Activated naive CD8-positive, alpha-beta T cell treated with anti-CD3 and anti-CD28 coated beads, Interleukin-2, amount 50 U/mL, for 24 hours (primary cell): ENCODE results near the gene CCDC77.
A peak's percentile ranks its signal among the peaks of the same experiment; 100 is the strongest.
"Not testable (repeated sequence)": the region's sequence is repeated elsewhere in the genome, so short reads cannot be mapped to it uniquely, and the experiment has no call there.

Source experiments
- ATAC-seq: fragments of 150-1000 bp; cut with Tn5 transposase; one replicate; pipeline ENCODE4 v1.10.0; 2021
- DNase-seq: peaks from one replicate; pipeline ENCODE4 v3.0.0; 2021
- H3K27ac Mint-ChIP-seq: one replicate; pipeline ENCODE4 v1.8.0; 2021; ENCODE audit warnings: mild to moderate bottlenecking, mixed read lengths
- H3K27me3 Mint-ChIP-seq: one replicate; pipeline ENCODE4 v1.8.0; 2021; ENCODE audit warnings: mixed read lengths
- H3K36me3 Mint-ChIP-seq: one replicate; pipeline ENCODE4 v1.8.0; 2021; ENCODE audit warnings: low read depth, mixed read lengths
- H3K4me1 Mint-ChIP-seq: one replicate; pipeline ENCODE4 v1.8.0; 2021; ENCODE audit warnings: mixed read lengths
- H3K4me3 Mint-ChIP-seq: one replicate; pipeline ENCODE4 v1.8.0; 2021; ENCODE audit warnings: mild to moderate bottlenecking, moderate library complexity, mixed read lengths
- H3K9me3 Mint-ChIP-seq: one replicate; pipeline ENCODE4 v1.8.0; 2021; ENCODE audit warnings: mixed read lengths

The CCDC77 gene

DNA sequence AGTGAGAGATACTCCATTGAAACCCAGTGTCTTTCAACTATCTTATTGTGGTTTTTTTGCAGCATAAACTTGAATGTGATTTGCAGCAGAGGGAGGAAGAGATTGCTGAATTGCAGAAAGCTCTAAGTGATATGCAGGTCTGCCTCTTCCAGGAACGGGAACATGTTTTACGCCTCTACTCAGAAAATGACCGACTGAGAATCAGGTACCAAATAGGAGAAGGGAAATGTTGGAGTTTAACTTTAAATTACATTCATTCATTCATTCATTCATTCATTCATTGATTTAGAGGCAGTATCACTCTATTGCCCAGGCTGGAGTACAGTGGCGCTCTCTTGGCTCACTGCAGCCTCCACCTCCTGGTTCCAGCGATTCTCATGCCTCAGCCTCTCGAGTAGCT, 17.0 kb downstream of the CCDC77 start:
- no peak for DNase-seq
- ATAC-seq = no peak
- Mint-ChIP-seq H3K9me3 (no peaks in the 10 kb centered on the region), H3K27me3 (no peaks in the 10 kb centered on the region), H3K4me1 (no peaks in the 10 kb centered on the region), H3K36me3 (peaks cover 36% of the 10 kb centered on the region), H3K27ac (no peak overlapping the region), H3K4me3 (no peak overlapping the region)

DNA sequence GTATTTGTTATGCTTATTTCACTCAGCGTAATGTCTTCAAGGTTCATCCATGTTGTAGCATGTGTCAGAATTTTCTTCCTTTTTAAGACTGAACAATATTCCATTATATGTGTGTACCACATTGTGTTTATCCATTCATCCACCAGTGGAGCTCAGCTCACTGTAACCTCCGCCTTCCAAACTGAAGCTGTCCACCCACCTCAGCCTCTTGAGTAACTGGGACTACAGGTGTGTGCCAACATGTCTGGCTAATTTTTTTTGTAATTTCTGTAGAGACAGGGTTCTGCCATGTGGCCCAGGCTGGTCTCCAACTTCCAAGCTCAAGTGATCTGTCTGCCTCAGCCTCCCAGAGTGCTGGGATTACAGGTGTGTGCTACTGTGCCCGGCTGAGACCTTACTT, 21.1 kb downstream of the CCDC77 start:
- H3K27ac Mint-ChIP-seq = no peak overlapping the region
- ATAC-seq = no peak
- no peak for DNase-seq
- no peaks in the 10 kb centered on the region for H3K9me3 Mint-ChIP-seq
- no peaks in the 10 kb centered on the region for H3K27me3 Mint-ChIP-seq
- H3K4me3 Mint-ChIP-seq = no peak overlapping the region
- H3K4me1 Mint-ChIP-seq = no peaks in the 10 kb centered on the region
- H3K36me3 Mint-ChIP-seq = peaks cover 27% of the 10 kb centered on the region

DNA sequence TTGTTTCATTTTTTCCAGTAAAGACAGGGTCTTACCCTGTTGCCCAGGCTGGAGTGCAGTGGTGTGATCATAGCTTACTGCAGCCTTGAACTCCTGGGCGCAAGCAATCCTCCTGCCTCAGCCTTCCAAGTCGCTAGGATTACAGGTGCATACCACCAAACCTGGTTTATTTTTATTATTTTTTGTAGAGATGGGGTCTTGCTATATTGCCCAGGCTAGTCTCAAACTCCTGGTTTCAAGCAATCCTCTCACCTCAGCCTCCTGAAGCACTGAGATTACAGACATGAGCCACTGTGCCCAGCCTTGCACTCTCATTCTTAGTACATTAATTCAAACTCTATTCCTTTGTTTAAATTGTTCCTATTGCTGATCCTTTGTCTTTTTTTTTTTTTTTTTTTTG, 34.3 kb downstream of the CCDC77 start:
- DNase-seq, H3K27ac Mint-ChIP-seq, H3K4me3 Mint-ChIP-seq, ATAC-seq, H3K4me1 Mint-ChIP-seq, H3K9me3 Mint-ChIP-seq, H3K27me3 Mint-ChIP-seq: not testable (repeated sequence)
- peaks cover 38% of the 10 kb centered on the region for H3K36me3 Mint-ChIP-seq

DNA sequence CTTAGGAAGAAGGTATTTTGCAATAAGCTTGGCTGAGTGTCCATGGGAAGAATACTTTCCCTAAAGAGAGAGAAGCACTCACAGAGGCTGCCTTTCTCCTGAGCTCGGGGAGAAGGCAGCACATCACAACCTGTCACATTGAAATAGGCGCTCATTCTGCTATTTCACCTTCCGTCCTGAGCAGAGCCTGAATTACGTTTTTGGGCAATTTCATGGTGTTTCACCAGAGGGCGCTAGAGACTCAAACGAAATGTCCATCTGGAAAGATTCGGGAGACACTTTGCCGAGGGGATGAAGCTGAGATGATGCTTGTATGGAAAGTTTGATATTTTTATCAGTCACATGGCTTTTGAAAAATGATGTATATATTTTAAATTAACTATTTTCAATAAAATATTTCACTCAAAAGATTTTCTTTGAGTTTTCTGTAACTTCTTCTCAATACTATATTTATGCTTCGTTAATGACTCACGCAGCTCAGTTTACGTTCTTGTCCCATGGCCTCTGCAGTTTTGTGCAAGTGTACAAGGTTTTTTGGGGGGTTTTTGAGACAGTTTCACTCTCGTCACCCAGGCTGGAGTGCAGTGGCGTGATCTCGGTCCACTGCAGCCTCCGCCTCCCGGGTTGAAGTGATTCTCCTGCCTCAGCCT, 40.9 kb downstream of the CCDC77 start:
- Mint-ChIP-seq H3K36me3 (peaks cover 17% of the 10 kb centered on the region), H3K27me3 (no peaks in the 10 kb centered on the region), H3K27ac (no peak overlapping the region), H3K4me1 (no peaks in the 10 kb centered on the region), H3K9me3 (no peaks in the 10 kb centered on the region), H3K4me3 (no peak overlapping the region)
- no peak for ATAC-seq
- peak; percentile 41 for DNase-seq

- Mint-ChIP-seq H3K4me1 (no peaks in the 10 kb centered on the region), H3K9me3 (no peaks in the 10 kb centered on the region), H3K36me3 (peaks cover 2% of the 10 kb centered on the region), H3K4me3 (no peak overlapping the region), H3K27ac (no peak overlapping the region), H3K27me3 (no peaks in the 10 kb centered on the region)
- DNase-seq = no peak
- ATAC-seq = no peak
Measured at GRCh38 chr12:447141-447540, 45.7 kb downstream of the CCDC77 start.

- ATAC-seq (no peak), DNase-seq (no peak)
- H3K9me3 Mint-ChIP-seq = no peaks in the 10 kb centered on the region
- H3K36me3 Mint-ChIP-seq = no peaks in the 10 kb centered on the region
- no peak overlapping the region for H3K27ac Mint-ChIP-seq
- no peak overlapping the region for H3K4me3 Mint-ChIP-seq
- peaks cover 2% of the 10 kb centered on the region for H3K4me1 Mint-ChIP-seq
- peaks cover 1% of the 10 kb centered on the region for H3K27me3 Mint-ChIP-seq
Measured at GRCh38 chr12:449203-449602, 47.8 kb downstream of the CCDC77 start.

DNA sequence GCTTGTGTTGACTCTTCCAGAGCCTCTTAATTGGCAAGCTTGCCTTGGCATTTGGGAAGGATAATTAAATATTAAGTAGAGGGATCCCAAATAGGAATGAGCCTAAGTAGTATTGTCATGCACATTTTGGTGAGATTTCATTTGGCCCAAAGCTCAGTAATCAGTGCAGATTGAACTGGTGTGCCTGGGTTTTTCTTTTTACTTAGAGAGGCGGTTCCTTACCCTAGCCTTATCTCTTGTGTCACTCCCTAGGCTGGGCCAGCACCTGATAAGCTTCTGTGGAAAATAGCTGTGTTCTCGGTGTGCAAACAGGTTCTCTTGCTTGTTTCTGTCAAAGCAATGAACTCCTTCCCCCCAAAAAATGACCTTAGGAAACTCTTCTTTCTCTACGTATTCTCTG, 49.0 kb downstream of the CCDC77 start:
- H3K4me1 Mint-ChIP-seq = peaks cover 2% of the 10 kb centered on the region
- DNase-seq = no peak
- H3K27me3 Mint-ChIP-seq = peaks cover 1% of the 10 kb centered on the region

DNA sequence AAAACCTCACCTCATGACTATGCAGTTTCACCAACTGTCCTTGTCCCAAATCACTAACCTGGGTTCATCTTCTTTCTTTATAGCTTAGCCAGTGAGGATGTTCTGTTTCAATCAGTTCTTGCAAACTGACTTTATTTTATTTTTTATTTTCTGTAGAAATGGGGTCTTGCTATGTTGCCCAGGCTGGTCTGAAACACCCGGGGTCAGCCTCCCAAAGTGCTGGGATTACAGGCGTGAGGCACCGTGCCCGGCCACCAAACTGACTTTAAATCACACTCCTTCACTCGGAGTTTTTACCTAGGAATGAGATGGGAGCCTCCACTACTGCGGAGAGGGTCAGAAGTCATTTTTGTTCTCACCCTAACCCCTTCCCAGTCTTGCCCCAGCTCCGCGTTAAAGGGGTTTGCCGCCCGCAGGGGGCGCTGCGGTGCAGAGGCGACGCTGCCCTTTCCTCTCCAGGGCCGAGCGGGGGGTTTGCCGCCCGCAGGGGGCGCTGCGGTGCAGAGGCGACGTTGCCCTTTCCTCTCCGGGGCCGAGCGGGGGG, 51.3 kb downstream of the CCDC77 start:
- DNase-seq = peak; percentile 82
- peak; percentile 50 for ATAC-seq
- Mint-ChIP-seq H3K36me3 (no peaks in the 10 kb centered on the region), H3K9me3 (no peaks in the 10 kb centered on the region), H3K4me1 (peaks cover 5% of the 10 kb centered on the region), H3K4me3 (no peak overlapping the region), H3K27ac (no peak overlapping the region), H3K27me3 (peaks cover 11% of the 10 kb centered on the region)

More for the DNA sequence above, 49.0 kb downstream of the CCDC77 start:
- Mint-ChIP-seq H3K4me3 (no peak overlapping the region), H3K9me3 (no peaks in the 10 kb centered on the region), H3K36me3 (no peaks in the 10 kb centered on the region), H3K27ac (no peak overlapping the region)
- ATAC-seq = no peak

- ATAC-seq (no peak), DNase-seq (no peak)
- H3K36me3 Mint-ChIP-seq = no peaks in the 10 kb centered on the region
- H3K27me3 Mint-ChIP-seq = peaks cover 29% of the 10 kb centered on the region
- no peak overlapping the region for H3K4me3 Mint-ChIP-seq
- H3K27ac Mint-ChIP-seq = no peak overlapping the region
- H3K9me3 Mint-ChIP-seq = no peaks in the 10 kb centered on the region
- peaks cover 16% of the 10 kb centered on the region for H3K4me1 Mint-ChIP-seq
Measured at GRCh38 chr12:454833-455232, 53.4 kb downstream of the CCDC77 start.

DNA sequence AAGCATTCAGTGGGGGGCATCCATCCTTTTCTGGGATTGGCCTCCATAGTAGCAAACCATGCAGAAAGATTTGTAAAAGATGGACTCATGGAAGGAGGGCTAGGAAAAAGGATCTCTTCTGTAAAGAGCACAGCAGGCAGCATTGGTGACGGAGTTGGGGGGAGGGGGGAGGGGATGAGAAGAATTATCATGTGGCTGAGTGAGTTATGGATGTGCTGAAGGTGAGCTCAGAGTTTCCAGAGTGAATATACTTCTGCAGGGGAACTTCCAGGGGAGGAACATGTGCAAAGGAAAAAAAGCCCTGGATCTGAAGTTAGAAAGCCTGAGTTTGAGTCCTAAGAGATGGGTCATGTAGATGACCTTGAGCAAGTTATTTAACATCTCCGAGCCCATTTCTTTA, 54.4 kb downstream of the CCDC77 start:
- DNase-seq (no peak), ATAC-seq (no peak)
- H3K27ac Mint-ChIP-seq = no peak overlapping the region
- H3K9me3 Mint-ChIP-seq = no peaks in the 10 kb centered on the region
- peaks cover 16% of the 10 kb centered on the region for H3K4me1 Mint-ChIP-seq
- no peaks in the 10 kb centered on the region for H3K36me3 Mint-ChIP-seq
- H3K27me3 Mint-ChIP-seq = peaks cover 30% of the 10 kb centered on the region
- no peak overlapping the region for H3K4me3 Mint-ChIP-seq

- ATAC-seq (peak; percentile 26), DNase-seq (no peak)
- H3K27me3 Mint-ChIP-seq = peaks cover 47% of the 10 kb centered on the region
- H3K4me3 Mint-ChIP-seq = no peak overlapping the region
- H3K4me1 Mint-ChIP-seq = peaks cover 19% of the 10 kb centered on the region
- no peaks in the 10 kb centered on the region for H3K9me3 Mint-ChIP-seq
- no peaks in the 10 kb centered on the region for H3K36me3 Mint-ChIP-seq
- no peak overlapping the region for H3K27ac Mint-ChIP-seq
Measured at GRCh38 chr12:457676-458075, 56.2 kb downstream of the CCDC77 start.

DNA sequence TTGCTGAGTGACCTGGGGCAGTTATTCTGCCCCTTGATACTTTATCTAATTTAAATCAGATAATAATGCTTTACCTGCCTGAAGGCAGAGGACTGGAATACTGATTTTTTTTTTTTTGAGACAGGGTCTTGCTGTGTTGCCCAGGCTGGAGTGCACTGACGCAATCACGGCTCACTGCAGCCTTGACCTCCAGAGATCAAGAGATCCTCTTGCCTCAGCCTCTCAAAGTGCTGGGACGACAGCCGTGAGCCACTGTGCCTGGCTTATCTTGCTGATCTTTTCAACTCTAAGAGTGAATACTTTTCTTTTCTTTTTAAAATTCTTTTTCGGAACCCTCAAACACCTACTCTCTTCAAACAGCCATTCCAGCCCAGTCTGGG, 57.6 kb downstream of the CCDC77 start:
- H3K27me3 Mint-ChIP-seq = peaks cover 51% of the 10 kb centered on the region
- no peak for DNase-seq
- H3K27ac Mint-ChIP-seq = no peak overlapping the region
- ATAC-seq = no peak
- H3K4me3 Mint-ChIP-seq = peak overlapping the region; percentile 67
- no peaks in the 10 kb centered on the region for H3K36me3 Mint-ChIP-seq
- peaks cover 19% of the 10 kb centered on the region for H3K4me1 Mint-ChIP-seq
- H3K9me3 Mint-ChIP-seq = no peaks in the 10 kb centered on the region

GRCh38 chr12:459430-460258, 58.2 kb downstream of the CCDC77 start, which contains the start of gene B4GALNT3:
Gene B4GALNT3 (plus strand): TSS chr12:459939. CDS start chr12:460377, 438 bp downstream.
- DNase-seq (peak; percentile 29), ATAC-seq (peak; percentile 45)
- no peaks in the 10 kb centered on the region for H3K9me3 Mint-ChIP-seq
- no peak within 1 kb of the TSS for H3K27ac Mint-ChIP-seq
- H3K4me1 Mint-ChIP-seq = peaks cover 19% of the 10 kb centered on the region
- H3K4me3 Mint-ChIP-seq = peak within 1 kb of the TSS; percentile 73
- no peaks in the 10 kb centered on the region for H3K36me3 Mint-ChIP-seq
- H3K27me3 Mint-ChIP-seq = peaks cover 52% of the 10 kb centered on the region

DNA sequence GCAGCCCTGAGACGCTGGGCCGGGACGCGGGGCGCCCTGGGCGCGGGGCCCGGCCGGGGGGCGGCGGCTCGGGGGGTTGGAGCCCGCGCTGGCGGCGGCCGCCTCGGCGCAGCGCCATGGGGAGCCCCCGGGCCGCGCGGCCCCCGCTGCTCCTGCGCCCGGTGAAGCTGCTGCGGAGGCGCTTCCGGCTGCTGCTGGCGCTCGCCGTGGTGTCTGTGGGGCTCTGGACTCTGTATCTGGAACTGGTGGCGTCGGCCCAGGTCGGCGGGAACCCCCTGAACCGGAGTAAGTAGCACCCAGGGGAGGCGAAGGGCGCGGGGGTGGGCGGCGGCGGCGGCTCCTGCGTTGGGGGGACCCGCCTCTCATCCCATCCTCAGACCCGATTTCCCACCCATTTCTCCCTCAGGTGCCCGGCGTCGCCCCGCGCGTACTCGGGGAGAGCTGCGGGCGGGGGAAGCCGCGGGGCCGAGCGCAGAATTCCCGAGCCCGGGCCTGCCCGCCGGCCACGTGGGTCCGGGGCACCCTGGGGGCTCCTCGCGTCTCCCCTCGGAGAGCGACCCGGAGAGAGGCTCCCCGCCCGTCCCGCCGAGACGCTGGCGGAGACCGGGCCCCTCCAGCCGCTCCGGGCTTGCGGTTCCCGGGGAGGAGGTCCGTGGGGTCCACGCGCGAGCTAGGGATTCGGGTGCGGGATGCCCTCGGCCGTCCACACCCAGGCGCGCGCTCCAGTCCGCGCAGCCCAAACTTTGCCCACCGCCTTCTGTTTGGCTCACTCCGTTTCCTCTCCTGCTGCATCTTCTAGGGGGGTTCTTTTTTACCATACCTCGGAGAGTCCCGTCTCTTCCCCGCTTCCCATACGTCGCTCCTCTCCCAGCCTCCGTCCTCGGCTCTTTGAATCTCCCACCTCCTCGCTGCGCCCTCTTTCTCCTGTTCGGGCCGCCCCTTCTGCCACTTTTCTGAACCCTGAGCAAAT, 59.1 kb downstream of the CCDC77 start:
- Mint-ChIP-seq H3K36me3 (no peaks in the 10 kb centered on the region), H3K4me1 (peaks cover 19% of the 10 kb centered on the region), H3K9me3 (no peaks in the 10 kb centered on the region), H3K4me3 (peak overlapping the region; percentile 73), H3K27me3 (peaks cover 55% of the 10 kb centered on the region), H3K27ac (peak overlapping the region; percentile 6)
- ATAC-seq (peak; percentile 53), DNase-seq (peak; percentile 34)
